Stimulated activated CD4-positive, alpha-beta T cell treated with anti-CD3 and anti-CD28 coated beads, TNF-alpha, amount 100 ng/mL, for 24 hours (primary cell): ENCODE data around the gene F2RL1.
"Not testable (repeated sequence)": the region's sequence is repeated elsewhere in the genome, so short reads cannot be mapped to it uniquely, and the experiment has no call there.

Experiments
- DNase-seq, 3 experiments: peaks; one replicate each; pipeline ENCODE4 v3.0.0-alpha.2; 2020; ENCODE audit warnings: low read depth in 3 of 3

Gene F2RL1

DNA sequence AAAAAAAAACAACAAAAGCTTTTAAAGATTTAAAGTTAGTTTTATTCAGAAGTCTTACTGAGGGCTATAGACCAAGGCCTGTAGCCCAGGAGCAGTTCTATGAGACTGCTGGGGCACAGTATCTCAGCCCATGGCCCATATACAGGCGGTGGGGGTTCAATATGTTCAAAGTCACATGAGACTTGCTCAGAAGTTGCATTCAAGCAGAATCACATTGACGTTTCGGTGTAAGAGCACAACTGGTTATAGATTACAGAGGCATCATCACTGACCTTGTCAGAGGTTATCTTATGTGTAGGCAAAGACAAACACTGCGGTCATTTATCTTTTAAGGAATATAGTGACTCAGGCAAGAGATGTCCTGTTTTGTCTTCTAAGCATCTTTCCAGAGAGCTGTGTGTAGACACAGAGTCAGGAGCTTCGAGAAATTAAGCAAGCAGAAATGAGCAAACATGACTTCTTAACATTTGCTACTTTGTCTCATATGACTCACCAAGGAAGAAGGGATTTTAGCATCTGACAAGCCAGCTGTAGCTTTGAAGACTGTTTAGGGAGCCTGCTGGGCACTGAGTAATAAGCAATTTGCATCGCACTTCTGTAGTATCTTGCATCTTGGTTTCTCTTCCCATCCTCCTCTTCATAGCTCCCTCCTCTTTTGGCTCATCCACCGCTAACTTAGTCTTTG lies 12.9 kb upstream of the F2RL1 start:
- no peak for DNase-seq

DNA sequence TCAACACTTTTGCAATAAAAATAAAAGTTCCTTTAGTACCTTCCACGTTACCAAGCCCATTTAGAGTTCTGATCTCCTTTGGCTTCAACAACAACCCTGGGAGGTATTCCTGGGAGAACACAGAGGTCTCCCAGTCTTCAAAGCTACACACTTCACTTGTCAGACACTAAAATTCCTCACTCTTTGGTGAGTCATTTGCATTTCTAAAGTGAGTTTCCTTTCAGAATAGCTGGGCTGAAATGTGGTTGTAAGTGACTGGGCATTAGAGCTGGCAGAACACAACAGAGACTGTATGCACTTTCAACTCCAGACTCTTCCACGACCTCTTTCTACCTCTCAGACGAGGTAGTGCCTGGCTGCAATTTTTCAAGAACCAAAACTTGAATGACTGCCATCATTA lies 11.5 kb upstream of the F2RL1 start:
- DNase-seq = no peak

DNA sequence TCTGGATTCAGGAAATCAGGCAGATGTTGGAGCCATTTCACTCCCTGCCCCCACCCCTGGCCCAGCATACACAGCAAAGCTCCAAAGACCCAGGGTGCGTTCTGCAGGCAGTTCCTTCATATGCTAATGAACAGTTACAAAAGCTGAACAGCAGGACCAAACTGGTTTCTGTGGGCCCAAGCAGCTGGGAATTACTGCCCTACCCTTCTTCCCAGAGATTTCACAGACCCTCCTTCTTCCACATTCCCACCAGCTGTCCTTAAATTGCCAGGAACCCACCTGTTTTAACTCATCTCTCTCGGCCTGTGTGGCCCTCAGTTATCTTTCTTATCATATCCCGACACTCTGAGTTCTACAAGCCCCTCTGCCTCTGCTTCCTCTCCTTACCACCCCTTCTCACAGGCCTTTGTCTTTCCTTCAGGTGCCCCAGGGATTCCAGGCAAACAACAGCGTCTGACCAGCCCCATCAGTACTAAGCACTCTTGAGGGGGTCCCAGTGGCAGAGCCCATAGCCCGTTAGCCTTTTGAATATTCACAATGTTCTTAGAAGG lies 10.6 kb upstream of the F2RL1 start:
- DNase-seq = no peak

DNA sequence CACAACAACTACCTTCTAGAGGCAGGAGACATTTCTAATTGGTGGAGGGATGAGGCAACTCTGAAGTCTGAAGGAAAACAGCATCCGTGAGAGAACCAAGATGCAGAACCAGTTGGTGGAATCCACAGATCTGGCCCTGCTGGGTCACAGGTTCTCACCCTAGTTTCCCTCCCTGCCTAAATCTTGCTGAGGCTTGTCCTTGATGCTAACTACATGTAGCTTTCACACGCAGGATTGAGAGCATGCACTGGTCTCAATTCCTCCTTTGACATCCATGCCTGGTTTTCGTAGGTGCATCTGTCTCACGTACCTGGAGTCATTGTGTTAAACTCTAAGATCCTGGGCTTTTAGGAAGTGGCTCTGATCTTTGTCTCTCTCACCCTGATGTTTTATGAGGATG lies 9.7 kb upstream of the F2RL1 start:
- DNase-seq = no peak

DNA sequence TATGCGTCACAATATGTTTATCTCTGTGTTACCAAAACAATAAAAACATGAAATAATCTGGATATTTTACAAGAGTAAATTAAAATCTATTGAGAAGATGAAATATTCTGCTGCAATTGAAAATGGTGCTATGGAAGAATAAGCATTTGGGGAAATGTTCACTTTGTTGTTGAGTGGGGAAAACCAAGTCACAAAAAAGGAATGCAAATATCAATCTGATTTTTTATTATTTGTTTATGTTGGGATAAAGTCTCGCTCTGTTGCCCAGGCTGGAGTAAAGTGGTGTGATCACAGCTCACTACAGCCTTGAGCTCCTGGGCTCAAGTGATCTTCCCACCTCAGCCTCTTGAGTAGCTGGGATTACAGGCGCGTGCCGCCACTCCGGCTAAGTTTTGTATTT lies 8.6 kb upstream of the F2RL1 start:
- no peak for DNase-seq

DNA sequence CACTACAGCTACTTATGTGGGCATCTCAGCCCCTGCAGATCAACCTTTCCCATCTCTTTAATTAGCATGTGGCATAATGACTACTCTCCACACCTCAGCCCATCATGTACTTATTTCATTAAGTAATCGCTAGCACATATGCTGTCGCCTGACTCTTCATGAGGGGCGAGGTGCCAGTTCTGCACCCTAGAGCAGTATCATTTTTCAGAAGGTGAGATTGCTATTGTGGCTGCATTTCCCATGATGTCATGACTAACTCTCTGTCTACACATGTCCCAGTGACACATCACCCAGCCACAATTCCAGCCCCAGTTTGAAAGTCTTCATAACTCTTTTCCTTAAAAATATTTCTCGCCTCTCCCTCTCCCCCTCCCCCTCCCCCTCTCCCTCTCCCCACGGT lies 7.6 kb upstream of the F2RL1 start:
- DNase-seq = no peak

DNA sequence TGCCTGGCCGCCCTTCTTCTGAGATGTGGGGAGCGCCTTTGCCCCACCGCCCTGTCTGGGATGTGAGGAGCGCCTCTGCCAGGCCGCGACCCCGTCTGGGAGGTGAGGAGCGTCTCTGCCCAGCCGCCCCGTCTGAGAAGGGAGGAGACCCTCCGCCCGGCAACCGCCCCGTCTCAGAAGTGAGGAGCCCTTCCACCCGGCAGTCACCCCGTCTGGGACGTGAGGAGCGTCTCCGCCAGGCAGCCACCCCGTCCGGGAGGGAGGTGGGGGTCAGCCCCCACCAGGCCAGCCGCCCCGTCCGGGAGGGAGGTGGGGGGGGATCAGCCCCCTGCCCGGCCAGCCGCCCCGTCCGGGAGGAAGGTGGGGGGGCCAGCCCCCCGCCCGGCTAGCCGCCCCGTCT lies 6.6 kb upstream of the F2RL1 start:
- DNase-seq = not testable (repeated sequence)

DNA sequence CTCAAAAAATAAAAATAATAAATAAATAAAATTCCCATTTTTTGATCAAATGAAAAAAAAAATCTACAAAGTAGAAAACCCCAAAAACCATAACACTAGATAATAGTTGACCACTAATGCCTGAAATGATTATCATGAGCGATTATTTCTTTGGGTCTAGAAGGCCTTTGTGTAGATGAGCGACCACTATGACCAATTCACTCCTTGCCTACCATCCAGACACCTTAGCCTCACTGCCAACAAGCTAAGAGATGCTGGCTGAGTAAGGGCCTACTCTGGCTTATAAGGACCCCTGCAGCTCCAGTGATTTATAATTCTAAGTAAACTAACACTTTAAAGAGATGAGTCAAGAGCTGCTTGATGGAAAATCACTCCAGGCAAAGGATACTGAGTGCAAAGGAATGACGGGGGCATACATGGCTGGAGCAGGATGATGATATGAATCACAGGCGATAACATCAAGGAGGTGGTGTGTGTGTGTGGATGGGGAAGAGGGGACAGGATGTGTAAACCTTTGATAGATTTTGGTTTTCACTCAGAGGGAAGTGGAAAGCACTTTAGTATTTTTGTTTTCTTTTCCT lies 4.8 kb upstream of the F2RL1 start:
- no peak for DNase-seq

DNA sequence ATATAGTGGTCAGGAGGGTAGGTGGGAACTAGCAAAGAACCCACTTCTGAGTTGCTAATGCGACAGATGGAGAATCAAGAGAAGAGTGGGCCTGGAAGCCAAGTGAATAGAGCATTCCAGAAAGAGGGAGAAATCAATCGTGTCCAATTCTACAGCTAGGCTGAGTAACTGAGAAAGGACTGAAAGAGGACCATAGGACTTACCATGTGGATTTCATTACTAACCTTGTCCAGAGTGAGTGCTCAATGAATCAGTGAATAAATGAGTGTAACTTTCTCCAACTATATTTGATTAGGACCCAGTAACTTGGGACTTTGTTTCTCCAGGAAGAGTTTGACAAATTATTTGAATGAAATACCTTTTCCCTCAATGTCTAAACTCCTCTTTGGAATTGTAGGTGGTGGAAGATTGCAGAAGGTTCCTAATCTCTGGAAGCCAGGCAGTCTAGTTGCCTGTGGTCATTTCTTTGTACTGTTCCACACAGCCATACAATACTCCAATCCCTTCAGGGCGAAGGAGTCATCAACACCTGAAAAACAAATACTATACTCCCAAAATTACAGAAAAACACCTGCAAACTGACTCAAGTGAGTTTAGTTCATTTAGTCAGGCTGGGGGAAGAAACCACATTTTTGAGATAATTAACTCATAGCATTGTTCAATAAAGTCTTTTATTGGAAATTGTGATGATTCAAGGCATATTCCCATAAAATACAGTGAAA lies 2.6 kb upstream of the F2RL1 start:
- DNase-seq = no peak

DNA sequence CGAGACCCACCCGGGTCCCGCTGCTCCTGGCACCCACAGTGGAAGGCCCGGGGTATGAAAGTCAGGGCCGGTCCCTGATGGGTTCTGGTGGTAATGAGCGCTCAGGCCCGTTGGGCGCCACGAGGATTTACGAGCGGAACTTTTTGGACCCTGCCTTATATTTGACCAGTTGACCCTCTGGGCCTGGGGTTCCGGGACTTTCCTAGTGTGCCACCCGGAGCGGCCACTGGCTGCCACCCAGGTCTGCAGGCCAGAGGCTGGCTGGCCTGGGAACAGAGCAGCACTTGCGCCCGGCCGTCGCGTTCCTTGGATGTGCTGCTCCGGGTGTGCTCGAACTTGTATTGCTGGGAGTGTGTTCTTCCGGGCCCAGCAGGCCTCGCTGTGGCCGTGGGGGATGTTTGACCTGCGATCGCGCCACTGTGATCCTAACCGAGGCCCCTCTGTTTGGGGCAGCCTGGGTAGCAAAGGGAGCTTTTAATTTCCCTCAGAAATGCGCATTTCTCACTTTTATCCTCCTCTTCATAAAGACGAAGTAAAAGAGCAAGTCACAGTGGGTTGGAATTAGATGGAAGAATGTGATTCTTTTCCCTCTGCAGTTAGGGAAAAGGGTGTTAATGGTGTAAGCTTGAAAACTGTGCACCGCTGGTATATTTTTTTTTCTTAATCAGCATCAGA lies 1.2 kb downstream of the F2RL1 start:
- no peak for DNase-seq

DNA sequence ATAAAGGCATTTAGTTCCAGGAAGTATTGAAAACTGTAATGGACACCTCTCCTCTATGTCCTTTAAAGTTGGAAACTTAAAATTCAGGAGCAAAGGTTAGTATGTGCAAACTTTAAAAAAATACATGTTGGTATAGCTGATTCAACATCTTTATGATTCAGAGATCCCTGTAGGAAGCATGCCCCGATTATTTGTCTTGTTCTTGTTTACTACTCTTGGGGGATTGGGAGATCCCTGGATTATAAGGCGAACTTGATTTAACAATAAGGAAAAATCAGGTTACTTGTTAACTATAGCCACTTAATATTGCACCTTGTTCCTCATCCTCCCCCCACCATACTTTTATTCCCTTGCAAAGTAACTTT lies 1.7 kb downstream of the F2RL1 start:
- DNase-seq = no peak

DNA sequence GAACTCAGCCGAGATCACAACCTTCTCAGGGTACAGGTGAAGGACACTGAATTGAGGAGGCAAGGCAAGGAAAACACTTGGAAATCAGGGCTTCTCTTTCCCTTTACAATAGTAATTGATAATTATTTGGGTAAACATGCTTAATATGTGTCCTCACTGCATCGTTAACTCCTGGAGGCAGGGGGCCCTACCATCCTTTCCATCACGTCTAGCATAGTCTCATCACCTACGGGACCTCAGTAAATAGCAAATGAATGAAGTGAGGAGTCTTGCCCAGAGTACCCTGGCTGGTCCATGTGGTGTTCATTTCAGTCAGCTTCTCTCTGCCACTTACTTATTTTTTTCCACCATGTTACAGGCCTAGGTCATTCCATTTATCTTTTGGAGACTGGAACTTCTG lies 2.3 kb downstream of the F2RL1 start:
- DNase-seq = no peak

DNA sequence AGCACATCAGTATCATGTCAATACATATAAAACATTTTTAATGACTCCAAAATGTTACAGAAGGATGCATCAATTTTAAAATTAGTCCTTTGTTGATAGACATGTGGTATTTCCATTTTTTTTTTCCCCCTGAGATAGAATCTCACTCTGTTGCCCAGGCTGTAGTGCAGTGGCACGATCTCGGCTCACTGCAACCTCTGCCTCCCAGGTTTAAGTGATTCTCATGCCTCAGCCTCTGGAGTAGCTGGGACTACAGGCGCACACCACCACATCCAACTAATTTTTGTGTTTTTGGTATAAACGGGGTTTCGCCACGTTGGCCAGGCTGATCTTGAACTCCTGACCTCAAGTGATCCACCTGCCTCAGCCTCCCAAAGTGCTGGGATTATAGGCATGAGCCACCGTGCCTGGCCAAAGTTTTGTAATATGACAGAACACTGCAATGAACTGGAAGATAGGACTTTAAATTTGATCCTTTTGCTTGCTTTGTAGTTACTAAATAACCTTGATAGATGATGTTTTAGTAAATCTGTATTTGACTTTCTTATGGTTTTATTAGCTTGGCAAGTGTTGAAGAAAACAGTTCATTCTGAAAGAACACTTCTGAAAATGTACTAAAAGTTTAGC lies 3.4 kb downstream of the F2RL1 start:
- not testable (repeated sequence) for DNase-seq

DNA sequence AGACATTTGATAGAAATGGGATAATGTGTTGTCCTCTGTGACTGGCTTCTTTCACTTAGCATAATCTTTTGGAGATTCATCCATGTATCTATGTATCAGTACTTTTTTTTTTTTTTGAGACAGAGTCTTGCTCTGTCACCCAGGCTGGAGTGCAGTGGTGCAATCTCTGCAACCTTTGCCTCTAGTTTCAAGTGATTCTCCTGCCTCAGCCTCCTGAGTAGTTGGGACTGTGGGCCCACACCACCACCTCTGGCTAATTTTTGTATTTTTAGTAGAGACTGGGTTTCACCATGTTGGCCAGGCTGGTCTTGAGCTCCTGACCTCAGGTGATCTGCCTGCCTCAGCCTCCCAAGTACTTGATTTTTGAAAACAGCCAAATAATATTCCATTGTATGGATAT lies 7.6 kb downstream of the F2RL1 start:
- not testable (repeated sequence) for DNase-seq

DNA sequence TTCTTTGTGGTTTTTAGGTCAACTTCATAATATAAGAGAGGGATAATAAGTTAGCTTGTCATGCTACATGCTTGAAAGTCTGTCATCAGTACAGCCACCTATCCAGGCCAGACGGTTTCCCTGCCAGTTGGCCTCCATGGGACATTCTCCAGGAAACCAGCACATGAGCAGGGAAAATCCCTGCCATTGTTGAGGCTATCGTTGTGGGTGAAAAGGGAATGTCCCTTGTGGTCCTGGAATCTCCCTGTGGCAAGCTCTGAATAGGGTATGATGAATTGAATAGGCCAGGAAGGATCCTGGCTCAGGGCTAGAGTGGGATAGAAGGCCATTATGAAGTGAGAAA lies 12.3 kb downstream of the F2RL1 start:
- DNase-seq = no peak

DNA sequence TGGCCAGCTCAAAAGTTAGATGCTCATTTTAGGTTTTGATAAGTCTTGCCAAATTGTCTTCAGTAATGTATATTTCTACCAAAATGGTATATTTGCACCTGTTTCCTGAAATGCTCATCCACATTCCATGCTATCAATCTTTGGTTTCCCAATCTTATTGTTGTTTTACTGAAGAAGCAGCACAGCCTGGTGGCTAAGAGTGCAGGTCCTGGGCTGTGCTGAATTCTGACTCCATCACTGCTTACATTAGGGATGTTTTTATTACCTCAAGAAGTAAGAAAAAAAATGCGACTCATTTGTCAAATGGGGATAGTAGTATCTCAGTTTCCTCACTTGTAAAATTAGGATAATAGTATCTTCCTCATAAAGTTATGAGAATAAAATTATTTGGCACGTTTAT lies 17.4 kb downstream of the F2RL1 start:
- DNase-seq = no peak

DNA sequence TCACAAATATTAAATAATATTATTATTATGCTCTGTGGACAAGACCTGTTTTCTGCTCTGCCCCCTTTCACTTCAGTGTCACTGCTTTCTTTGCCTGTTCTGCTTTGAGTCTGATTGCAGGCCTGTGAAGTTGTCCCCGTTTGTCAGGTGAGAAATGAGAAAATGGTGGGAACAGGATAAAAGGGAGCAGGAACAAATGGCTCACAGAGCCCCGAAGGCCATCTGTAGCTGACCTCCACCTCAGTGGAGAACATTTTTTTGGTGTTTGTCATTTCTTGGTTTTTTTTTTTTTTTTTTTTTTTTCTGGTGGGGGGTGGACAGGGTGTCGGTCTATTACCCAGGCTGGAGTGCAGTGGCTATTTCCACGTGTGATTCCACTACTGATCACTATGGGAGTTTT lies 17.8 kb downstream of the F2RL1 start:
- no peak for DNase-seq

DNA sequence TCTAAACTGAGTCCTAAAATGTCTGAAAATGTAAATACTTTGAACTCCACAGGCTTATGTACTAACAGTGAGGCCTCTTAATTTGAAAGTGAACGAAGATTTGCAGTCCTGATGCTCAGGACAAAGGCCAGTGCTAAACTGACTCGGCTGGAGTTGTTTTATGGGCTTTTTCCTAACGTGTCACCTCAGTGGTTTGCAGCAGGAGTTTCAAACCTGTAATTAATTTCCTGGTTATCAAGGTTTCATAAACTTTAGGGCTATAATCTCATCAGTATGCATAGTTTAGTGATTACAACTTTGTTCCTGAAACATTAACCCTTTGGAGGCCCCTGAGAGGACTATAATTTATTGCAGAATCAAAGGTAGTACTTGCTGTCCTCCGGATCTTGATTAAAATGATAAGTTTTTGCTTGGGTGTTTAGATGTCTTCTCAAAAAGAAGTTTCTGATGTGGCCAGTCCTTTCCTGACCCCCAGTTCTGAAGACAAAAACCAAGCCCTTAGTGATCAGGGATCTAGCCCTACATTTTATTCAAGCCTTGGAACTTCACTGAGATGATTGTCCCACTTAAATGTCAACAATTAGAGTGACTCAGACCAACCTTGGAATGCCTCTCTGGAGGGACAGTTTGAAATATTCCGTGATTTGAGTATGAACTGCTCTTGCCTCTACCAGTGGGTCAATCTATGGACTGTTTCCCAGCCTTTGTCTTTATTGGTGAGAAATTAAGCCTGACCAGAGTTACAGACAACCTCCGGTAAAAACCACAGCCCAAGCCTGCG lies 19.8 kb downstream of the F2RL1 start:
- DNase-seq = no peak

DNA sequence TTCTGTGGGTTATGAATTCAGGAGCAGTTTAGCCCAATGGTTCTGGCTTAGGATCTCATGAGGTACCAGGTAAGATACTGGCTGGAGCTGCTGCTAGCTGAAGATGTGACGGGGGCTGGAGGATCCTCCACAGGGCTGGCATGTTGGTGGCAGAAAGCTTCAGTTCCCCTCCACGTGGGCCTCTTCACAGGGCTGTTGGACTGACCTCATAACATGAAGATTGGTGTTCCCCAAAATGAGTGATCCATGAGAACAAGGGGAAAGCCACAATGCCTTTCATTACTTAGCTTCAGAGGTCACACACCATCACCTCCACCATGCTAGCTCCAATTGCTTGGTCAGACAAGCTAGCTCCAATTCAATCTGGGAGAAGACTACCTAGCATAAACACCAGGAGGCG lies 22.5 kb downstream of the F2RL1 start:
- DNase-seq = no peak

DNA sequence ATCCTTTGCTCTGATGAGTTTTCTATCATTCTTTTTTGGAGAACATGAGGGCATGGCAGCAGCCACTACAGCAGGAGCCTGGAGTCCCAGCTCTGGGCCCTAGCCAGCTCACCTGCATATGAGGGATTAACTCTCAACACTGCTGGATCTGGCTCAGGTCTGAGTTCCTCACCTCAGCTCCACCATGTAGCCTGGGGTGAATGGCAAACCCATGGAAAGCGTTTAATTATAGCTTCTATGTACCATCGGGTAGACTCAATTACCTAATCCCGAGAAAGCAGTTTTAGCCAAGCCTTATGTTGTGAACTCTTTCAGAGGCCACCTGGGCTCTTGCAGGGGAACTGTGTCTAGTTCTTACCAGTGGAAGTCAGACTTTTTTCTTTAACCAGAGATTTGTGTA lies 27.1 kb downstream of the F2RL1 start:
- DNase-seq = no peak
